KMS-11 (cell line): ENCODE results near the gene DAP3.
"Not testable (repeated sequence)": the region's sequence is repeated elsewhere in the genome, so short reads cannot be mapped to it uniquely, and the experiment has no call there.

Experiments used
- H2AFZ ChIP-seq: fragments of 200-600 bp; sonication (generic); 2 replicates; pipeline ENCODE4 v1.6.1; 2016; ENCODE audit warnings: antibody characterized with exemption, mixed run types, low read depth
- H3K27ac ChIP-seq: fragments of 200-600 bp; sonication (generic); 2 replicates; pipeline ENCODE4 v1.6.1; 2016; ENCODE audit warnings: mild to moderate bottlenecking, mixed run types
- H3K27me3 ChIP-seq: fragments of 200-600 bp; sonication (generic); 2 replicates; pipeline ENCODE4 v1.6.1; 2017; ENCODE audit warnings: mild to moderate bottlenecking, low read depth, mixed run types, moderate library complexity; ENCODE audit not compliant: insufficient read depth
- H3K36me3 ChIP-seq: fragments of 200-600 bp; sonication (generic); 2 replicates; pipeline ENCODE4 v1.6.1; 2017; ENCODE audit warnings: mild to moderate bottlenecking, mixed run types; ENCODE audit not compliant: insufficient read depth
- H3K4me1 ChIP-seq: fragments of 200-600 bp; sonication (generic); 2 replicates; pipeline ENCODE4 v1.6.1; 2016; ENCODE audit warnings: mild to moderate bottlenecking, low read depth, mixed run types; ENCODE audit not compliant: poor library complexity, severe bottlenecking
- H3K4me2 ChIP-seq: fragments of 200-600 bp; sonication (generic); 2 replicates; pipeline ENCODE4 v1.7.0; 2016; ENCODE audit warnings: mild to moderate bottlenecking, mixed run types
- H3K4me3 ChIP-seq: fragments of 200-600 bp; sonication (generic); IDR thresholded peaks from 2 replicates; pipeline ENCODE4 v1.6.1; 2017; ENCODE audit warnings: low read depth, low read length, mixed read lengths; ENCODE audit not compliant: insufficient read depth
- H3K79me2 ChIP-seq: fragments of 200-600 bp; sonication (generic); 2 replicates; pipeline ENCODE4 v1.6.1; 2016; ENCODE audit warnings: low read depth, mixed run types; ENCODE audit not compliant: insufficient read depth
- H3K9ac ChIP-seq: fragments of 200-600 bp; sonication (generic); 2 replicates; pipeline ENCODE4 v1.6.1; 2016; ENCODE audit warnings: mild to moderate bottlenecking, mixed run types
- H4K20me1 ChIP-seq: fragments of 200-600 bp; sonication (generic); 2 replicates; pipeline ENCODE4 v1.6.1; 2016; ENCODE audit warnings: mild to moderate bottlenecking, mixed run types; ENCODE audit not compliant: insufficient read depth
- CTCF ChIP-seq: fragments of 200-600 bp; sonication (generic); conservative IDR thresholded peaks from 2 replicates; pipeline ENCODE4 v1.6.1; 2017; ENCODE audit warnings: low read depth, mild to moderate bottlenecking, antibody characterized with exemption, low read length, moderate library complexity, mixed read lengths

The DAP3 gene

DNA sequence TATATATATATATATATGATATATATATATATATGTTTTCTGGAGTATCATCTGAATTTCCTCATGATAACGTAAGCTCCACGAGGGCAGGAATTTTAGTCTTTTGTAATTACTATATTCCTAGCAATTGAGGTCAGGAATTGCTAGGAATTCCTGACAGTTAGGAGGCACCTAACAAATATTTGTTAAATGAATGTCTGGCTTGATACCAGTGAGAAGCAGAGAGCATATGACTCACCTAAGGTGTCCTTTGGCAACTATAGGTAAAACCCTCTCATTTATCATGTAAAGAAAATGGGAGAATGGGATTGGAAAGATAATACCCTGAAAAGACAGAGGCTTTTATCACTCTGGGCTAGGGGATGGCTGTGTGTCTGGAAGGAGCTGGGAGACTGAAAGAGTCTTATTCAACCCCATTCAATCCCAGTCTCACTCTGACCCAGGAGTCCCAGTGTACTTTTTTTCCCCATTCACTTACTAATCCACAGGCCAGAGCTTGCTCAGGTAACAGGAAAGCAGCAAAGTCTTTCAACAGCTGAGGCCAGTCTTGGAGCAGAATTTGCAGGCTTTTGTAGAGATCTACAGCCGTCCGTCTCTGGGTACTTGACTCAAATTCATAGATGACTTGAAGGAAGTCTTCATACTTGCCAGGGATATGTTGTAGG, 71.2 kb downstream of the DAP3 start:
- Histone ChIP-seq H3K4me1 (no peaks in the 10 kb centered on the region), H3K27ac (no peak overlapping the region), H4K20me1 (no peaks in the 10 kb centered on the region), H2AFZ (no peak overlapping the region), H3K79me2 (no peaks in the 10 kb centered on the region), H3K4me2 (no peak overlapping the region), H3K4me3 (no peak overlapping the region), H3K27me3 (no peaks in the 10 kb centered on the region), H3K9ac (no peak overlapping the region), H3K36me3 (peaks cover 4% of the 10 kb centered on the region; the same call in 1 of the 2 replicates)
- TF ChIP-seq CTCF = no peak

DNA sequence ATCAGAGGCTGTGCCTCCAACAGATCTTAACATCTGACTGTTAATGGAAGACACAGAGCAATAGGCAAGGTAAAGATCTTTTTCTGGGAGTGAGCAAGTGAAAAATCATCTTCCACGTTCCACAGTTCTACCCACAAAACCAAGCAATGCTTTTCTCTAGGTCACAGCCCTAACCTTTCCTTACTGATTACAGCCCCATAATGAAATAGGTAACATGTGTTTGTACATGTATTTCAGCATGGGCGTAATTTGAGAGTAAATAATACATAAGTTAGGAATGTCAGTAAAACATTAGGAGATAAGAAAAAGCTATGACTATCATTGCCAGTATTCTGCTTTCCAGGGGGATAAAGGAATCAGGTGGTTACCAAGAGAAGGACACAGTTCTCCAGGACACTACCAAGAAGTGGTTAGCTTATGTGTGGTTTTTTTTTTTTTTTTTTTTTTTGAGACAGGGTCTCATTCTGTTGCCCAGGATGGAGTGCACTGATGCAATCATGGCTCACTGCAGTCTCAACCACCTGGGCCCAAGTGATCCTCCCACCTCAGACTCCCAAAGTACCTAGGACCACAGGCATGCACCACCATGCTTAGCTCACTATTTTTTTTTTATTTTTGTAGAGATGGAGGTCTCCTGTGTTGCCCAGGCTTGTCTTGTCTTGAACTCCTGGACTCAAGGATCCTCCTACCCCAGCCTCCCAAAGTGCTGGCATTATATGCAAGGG, 72.0 kb downstream of the DAP3 start:
- peaks cover 4% of the 10 kb centered on the region; the same call in 1 of the 2 replicates for H3K36me3 ChIP-seq
- H4K20me1 ChIP-seq = no peaks in the 10 kb centered on the region
- H3K79me2 ChIP-seq = no peaks in the 10 kb centered on the region
- no peak overlapping the region for H3K27ac ChIP-seq
- no peaks in the 10 kb centered on the region for H3K27me3 ChIP-seq
- no peak for TF ChIP-seq CTCF
- no peaks in the 10 kb centered on the region for H3K4me1 ChIP-seq
- H3K4me3 ChIP-seq = no peak overlapping the region
- no peak overlapping the region for H3K4me2 ChIP-seq
- H2AFZ ChIP-seq = no peak overlapping the region
- no peak overlapping the region for H3K9ac ChIP-seq

DNA sequence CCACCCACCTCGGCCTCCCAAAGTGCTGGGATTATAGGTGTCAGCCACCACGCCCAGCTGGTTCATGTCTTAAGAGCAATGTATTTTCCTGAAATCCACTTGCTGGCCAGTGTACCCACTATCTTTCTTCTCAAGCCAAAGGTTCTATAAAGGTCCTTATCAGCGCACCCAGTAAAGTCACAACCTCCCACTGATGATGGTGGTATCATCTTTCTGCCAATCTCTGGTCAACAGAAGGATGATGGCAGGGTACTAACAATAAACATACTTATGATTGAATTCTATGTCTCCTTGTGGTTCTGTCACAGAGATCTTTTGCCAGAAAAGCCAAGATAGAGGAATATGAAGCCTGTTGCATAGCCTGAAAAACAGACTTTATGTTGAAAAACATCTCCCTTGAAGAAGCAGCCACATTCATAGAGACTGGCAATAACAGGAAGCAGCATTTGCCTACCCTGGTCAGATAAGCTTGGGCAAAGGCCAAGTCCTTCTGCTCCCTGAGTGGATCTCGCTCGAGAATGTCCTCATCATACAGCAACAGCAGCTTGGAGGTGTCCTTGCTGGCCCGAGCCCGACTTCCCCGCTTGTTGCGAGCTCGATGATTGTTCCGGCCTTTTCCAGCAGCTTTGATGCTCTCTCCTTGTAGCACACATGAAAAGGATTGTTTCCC, 73.0 kb downstream of the DAP3 start:
- no peaks in the 10 kb centered on the region for H3K79me2 ChIP-seq
- H3K4me3 ChIP-seq = no peak overlapping the region
- no peak overlapping the region for H3K27ac ChIP-seq
- H2AFZ ChIP-seq = no peak overlapping the region
- no peak overlapping the region for H3K4me2 ChIP-seq
- H3K36me3 ChIP-seq = peaks cover 9% of the 10 kb centered on the region; the same call in 1 of the 2 replicates
- TF ChIP-seq CTCF = no peak
- H3K27me3 ChIP-seq = no peaks in the 10 kb centered on the region
- no peaks in the 10 kb centered on the region for H3K4me1 ChIP-seq
- H3K9ac ChIP-seq = no peak overlapping the region
- no peaks in the 10 kb centered on the region for H4K20me1 ChIP-seq

- not testable (repeated sequence) for H3K4me1 ChIP-seq, H3K4me2 ChIP-seq, H2AFZ ChIP-seq, H3K27ac ChIP-seq, H4K20me1 ChIP-seq, H3K4me3 ChIP-seq, H3K9ac ChIP-seq, H3K27me3 ChIP-seq, H3K79me2 ChIP-seq
- H3K36me3 ChIP-seq = peaks cover 12% of the 10 kb centered on the region; the same call in 1 of the 2 replicates
Measured at GRCh38 chr1:155763090-155763815, 74.4 kb downstream of the DAP3 start.

DNA sequence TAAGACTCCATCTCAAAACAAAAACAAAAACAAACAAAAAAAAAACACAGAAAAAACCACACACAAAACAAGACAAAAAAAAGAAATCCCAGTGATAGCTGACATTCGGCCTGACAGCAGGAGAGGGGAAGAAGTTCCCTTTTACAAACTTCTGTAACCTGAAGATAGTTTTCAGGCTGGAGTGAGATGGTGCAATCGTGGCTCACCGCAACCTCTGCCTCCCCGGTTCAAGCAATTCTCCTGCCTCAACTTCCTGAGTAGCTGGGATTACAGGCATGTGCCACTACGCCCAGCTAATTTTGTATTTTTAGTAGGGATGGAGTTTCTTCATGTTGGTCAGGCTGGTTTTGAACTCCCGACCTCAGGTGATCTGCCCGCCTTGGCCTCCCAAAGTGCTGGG, 75.1 kb downstream of the DAP3 start:
- H3K36me3 ChIP-seq = peaks cover 12% of the 10 kb centered on the region; the same call in 1 of the 2 replicates
- not testable (repeated sequence) for H3K27ac ChIP-seq, H3K9ac ChIP-seq

GRCh38 chr1:155767399-155767989, 78.6 kb downstream of the DAP3 start:
- H3K79me2 ChIP-seq, H3K27ac ChIP-seq, H3K27me3 ChIP-seq, H4K20me1 ChIP-seq, H3K4me2 ChIP-seq, H3K9ac ChIP-seq, H2AFZ ChIP-seq, H3K4me3 ChIP-seq, H3K4me1 ChIP-seq: not testable (repeated sequence)
- peaks cover 15% of the 10 kb centered on the region; the same call in 1 of the 2 replicates for H3K36me3 ChIP-seq

More for the DNA sequence above, 75.1 kb downstream of the DAP3 start:
- H3K4me1 ChIP-seq, H3K4me2 ChIP-seq, H2AFZ ChIP-seq, H3K27me3 ChIP-seq, H4K20me1 ChIP-seq, H3K4me3 ChIP-seq, H3K79me2 ChIP-seq: not testable (repeated sequence)
